ENCODE data around the gene MKLN1. TPM values are rescaled to one million over a fixed set of nuclear protein-coding genes. Genes with fewer than 3 reads are reported as not detected.

The MKLN1 gene
- total RNA-seq, 1 experiment from 2014 or later: 34.3 TPM

- Histone ChIP-seq H4K20me1 (ENCODE audit: control insufficient read depth, insufficient read depth, insufficient read length) (no peaks in the 10 kb centered on the region), H2BK15ac (ENCODE audit: low read depth, low read length) (no peak overlapping the region), H3K23ac (ENCODE audit: insufficient read length, low read depth, low read length) (no peak overlapping the region), H3K79me1 (ENCODE audit: insufficient read depth, low read depth, low read length, poor library complexity, severe bottlenecking) (no peaks in the 10 kb centered on the region), H4K8ac (replicated peaks; ENCODE audit: insufficient read length, low read depth, low read length) (no peak overlapping the region), H2BK20ac (ENCODE audit: low read depth, low read length, poor library complexity, severe bottlenecking) (no peak overlapping the region), H2BK5ac (ENCODE audit: insufficient read length, low read length) (no peak overlapping the region), H3K27ac (ENCODE audit: insufficient read length, low read depth, low read length) (no peak overlapping the region), H3T11ph (ENCODE audit: low read length) (no peak overlapping the region), H3K23me2 (ENCODE audit: insufficient read length, low read depth, low read length, poor library complexity, severe bottlenecking) (no peaks in the 10 kb centered on the region), H2AK5ac (ENCODE audit: insufficient read length, low read length) (no peak overlapping the region), H3K56ac (ENCODE audit: insufficient read length, low read depth, low read length) (no peak overlapping the region), H4K91ac (ENCODE audit: insufficient read length, low read depth, low read length) (no peak overlapping the region), H3K79me2 (ENCODE audit: insufficient read depth, low read length) (peaks cover 7% of the 10 kb centered on the region; the same call in 1 of the 2 replicates), H2BK120ac (ENCODE audit: low read depth, low read length, poor library complexity, severe bottlenecking) (no peak overlapping the region), H4K5ac (ENCODE audit: insufficient read length, low read depth, low read length) (no peak overlapping the region), H3K9me3 (ENCODE audit: control insufficient read depth, low read depth, low read length) (no peaks in the 10 kb centered on the region), H3K9ac (ENCODE audit: extremely low read depth, insufficient read length, low read length) (no peak overlapping the region), H3K4me2 (ENCODE audit: insufficient read depth, insufficient read length, low read length) (no peak overlapping the region), H2AFZ (ENCODE audit: low read length) (no peak overlapping the region), H3K18ac (ENCODE audit: insufficient read length, low read depth, low read length) (no peak overlapping the region), H3K4me1 (ENCODE audit: insufficient read depth, low read length) (peaks cover 3% of the 10 kb centered on the region; the same call in 1 of the 2 replicates), H3K27me3 (ENCODE audit: insufficient read depth, low read length) (no peaks in the 10 kb centered on the region), H2BK12ac (ENCODE audit: insufficient read length, low read depth, low read length) (no peak overlapping the region), H3K14ac (ENCODE audit: insufficient read depth, low read length) (no peak overlapping the region), H3K4ac (ENCODE audit: low read depth, low read length) (no peak overlapping the region)
- H3K4me3 Mint-ChIP-seq: no peak overlapping the region
- peaks cover 42% of the 10 kb centered on the region in 2 experiments for H3K4me1 Mint-ChIP-seq
- DNase-seq: no peak
- TF ChIP-seq CTCF (conservative IDR thresholded peaks at IDR 0.05): no peak
- no peaks in the 10 kb centered on the region for H3K27me3 Mint-ChIP-seq (ENCODE audit: low read depth)
- H3K9me3 Mint-ChIP-seq: no peaks in the 10 kb centered on the region
- H3K27ac Mint-ChIP-seq: no peak overlapping the region
- H3K36me3 Mint-ChIP-seq (ENCODE audit: insufficient read depth in 1 of 3, low read depth in 3 of 3): peaks cover 4 to 6% (median 4%) of the 10 kb centered on the region in 3 experiments; a peak in 4 of 7 replicates
- no CpG with 5 or more reads among the region's 1 CpG for WGBS (ENCODE audit: extremely low coverage, insufficient read length, low lambda C conversion rate)
These were observed 44.9 kb downstream of the MKLN1 start for GRCh38 chr7:131372554-131372953.
